Erythroblast (primary cell): ENCODE data around the gene TCF4.

ENCODE experiments used
- GATA1 ChIP-seq: IDR thresholded peaks from 2 replicates; pipeline ENCODE4 v1.6.1; 2011; ENCODE audit warnings: low read depth, mild to moderate bottlenecking, control low read depth, low read length, moderate library complexity
- POLR2A ChIP-seq: IDR thresholded peaks from 2 replicates; pipeline ENCODE4 v1.6.1; 2011; ENCODE audit warnings: mild to moderate bottlenecking, low read length

DNA sequence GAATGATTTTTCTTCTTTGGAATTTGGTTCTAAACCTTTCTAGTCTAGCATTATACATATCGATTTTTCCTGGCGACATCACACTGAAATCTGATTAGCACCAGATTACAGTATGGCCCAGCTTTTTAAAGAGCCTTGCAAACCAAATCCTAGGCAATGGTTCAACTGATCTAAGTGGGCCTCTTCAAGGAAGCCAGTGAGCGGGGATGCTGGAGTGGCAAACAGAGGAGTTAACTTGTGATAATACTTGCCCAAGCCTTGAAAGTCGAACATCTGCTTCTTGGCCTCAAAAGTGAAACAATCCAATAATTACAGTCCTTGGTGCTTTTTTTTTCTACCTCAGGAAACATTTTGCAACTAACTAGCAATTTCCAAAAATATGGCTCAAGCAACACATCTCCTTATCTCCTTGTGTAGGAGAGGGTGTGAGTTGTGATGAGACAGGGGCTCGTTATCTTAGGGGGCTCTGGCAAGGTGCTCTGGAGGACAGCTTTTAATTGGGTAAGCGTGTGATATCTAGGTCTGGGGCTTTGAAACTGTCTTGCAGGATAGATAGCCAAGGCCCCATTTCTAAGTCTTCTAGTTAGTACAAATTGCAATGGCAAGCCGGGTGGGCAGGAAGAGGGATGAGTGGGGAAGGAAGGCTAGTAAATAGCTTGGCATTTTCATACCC lies 388.6 kb downstream of the TCF4 start:
- TF ChIP-seq POLR2A (no peak), GATA1 (no peak)
